ENCODE results near the gene SMIM31.

The SMIM31 gene

DNA sequence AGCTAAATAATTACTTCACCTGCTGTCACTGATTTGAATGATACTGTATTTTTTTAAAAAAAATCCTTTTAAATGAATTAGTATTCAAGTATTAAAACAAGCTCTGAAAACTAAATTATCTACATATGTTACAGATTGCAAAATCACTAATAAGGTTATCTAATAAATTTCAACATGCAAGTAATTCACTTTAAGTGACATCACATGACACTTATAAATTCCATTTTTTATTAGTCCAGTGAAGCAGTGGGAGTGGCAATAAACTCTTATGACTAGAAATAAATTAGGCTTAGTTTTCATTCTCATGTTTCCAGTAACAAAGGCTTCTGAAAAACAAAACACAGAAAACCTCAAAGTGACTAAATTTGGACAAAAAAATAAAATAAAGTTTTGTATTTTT, 36.3 kb downstream of the SMIM31 start:
- DNase-seq, result no peak

DNA sequence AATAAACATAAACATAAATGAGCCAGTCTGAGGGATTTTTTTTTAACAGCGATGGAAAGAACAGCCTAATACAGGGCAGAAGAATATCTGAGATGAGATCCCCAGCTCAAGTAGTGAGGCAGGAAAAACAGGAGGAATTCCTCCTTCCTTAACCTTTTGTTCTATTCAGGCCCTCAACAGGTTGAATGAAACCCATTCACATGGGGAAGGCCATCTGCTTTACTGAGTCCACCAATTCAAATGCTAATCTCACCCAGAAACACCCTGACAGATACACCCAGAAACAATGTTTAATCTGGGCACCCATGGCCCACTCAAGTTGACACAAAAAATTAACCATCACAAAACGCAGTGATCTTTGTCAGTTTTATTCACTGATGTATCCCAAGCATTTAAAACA, 45.5 kb downstream of the SMIM31 start:
- DNase-seq, result no peak

DNA sequence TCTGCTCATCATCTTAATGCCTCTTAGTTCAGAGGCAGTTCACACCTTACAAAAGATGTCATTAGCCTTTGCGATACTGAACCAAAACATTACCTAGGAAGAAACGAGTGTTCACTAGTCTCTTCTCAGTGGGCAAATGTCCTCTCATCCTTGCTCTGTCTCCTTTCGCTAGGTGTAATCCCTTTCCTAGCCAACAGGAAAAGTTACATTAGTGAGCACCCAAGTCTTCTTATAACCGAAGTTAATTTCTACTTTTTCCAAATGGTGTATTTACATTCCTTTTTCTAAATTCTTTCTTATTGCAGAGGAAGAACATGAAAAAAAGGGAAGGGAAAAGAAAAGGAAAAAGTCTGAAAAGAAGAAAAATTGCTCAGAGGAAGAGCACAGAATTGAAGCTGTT, 46.9 kb downstream of the SMIM31 start:
- DNase-seq, result no peak

DNA sequence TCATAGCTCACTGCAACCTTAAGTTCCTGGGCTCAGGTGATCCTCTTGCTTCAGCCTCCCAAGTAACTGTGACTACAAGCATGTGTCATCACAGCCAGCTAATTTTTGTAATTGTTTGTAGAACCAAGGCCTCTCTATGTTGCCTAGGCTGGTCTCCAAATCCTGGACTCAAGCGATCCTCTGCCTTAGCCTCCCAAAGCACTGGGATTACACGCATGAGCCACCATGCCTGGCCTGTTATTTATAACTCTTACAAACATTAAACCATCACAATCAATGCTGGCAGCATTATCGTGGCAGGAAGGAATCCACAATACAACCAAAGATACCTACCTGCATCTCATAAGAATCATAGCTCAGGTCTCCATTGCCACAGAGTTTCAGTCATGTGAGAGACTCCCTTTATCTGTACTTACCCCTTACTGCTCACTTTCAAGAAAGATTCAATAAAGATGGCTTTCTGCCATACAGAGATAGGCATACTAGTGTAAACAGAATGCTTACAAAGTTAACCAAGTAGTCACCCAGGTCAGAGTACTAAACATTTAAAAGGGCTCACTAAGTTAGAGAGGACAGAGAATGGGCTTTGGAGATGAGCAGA, 48.5 kb downstream of the SMIM31 start:
- DNase-seq, result no peak

DNA sequence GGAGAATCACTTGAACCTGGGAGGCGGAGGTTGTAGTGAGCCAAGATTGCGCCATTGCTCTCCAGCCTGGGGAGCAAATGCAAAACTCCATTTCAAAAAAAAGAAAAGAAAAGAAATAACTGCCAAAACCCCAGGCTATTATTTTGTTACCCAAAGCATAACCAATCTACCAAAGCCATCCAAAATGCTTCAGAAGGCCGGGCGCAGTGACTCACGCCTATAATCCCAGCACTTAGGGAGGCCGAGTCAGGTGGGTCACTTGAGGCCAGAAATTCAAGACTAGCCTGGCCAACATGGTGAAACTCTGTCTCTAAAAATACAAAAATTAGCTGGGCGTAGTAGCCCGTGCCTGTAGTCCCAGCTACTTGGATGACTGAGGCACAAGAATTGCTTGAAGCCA, 49.8 kb downstream of the SMIM31 start:
- DNase-seq, result no peak

DNA sequence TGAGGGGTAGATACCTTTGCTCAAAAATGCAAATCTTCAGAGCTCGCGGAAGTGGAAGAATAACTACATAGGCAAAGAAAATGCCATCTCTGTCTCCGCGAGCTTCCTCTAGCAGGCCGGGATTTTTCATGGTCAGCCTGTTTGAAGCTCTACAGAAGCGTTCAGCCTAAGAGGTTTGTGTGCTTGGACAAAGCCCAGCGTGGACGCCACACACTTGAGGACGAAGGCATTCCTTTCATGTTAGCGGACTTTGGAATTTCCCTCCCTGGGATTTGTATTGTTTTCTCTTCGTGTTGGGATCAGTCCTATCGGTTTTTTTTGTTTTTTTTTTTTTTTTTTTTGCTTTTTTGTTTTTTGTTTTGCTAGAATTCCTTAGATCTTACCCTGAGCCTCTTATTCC, 53.7 kb downstream of the SMIM31 start:
- no peak for DNase-seq

DNA sequence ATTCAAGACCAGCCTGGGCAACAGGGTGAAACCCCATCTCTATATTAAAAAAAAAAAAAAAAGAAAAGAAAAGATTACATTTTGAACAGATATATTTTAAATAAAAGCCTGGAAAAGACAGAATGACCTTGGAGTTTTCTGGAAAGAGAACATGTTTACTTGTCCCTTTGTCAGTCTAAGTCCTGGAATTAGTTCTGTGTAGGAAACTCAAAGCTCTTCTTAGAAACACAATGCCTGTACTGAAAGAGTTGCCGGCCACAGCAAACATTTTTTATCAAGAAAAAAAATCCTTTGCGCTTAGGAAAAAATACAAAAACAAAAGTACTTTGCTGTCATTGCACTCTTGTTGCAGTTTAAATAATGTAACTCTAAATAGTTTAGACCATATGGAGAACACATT, 59.6 kb downstream of the SMIM31 start:
- DNase-seq, result no peak

DNA sequence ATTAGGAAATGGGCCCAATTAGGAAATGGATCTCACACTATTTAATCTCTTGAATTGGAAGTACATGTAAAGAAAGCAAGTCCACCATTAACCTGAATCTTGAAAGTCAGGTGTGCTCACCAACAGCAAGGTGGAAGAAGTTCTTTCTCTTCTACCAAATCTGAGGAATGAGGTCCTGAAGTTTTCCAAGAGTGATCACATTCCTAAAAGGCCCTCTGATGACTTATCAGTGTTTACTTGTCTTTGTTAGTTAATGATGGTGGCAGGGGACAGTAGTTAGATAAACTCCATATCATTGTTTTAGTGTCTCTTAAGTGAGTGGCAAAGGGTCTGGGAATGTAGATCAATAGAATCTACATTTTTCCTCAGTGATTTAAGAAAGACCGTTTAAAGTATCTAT, 61.8 kb downstream of the SMIM31 start:
- no peak for DNase-seq

DNA sequence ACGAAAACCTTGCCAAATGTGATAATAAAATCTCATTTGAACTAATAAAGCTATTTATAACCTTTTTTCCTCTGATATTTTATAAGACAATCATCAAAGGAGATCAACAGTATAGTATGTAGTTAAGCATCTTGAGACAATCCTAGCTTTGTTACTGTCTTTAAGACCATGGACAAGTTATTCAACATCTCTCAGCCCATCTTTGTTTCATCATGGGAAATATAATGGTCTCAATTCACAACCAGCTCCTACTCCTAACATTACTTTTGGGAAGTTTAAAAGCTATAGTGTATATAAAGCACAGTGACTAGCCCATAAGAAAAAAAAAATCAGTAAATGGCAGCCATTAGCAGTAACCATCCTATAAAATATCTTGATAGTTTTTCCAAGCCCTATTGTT, 65.4 kb downstream of the SMIM31 start:
- no peak for DNase-seq

DNA sequence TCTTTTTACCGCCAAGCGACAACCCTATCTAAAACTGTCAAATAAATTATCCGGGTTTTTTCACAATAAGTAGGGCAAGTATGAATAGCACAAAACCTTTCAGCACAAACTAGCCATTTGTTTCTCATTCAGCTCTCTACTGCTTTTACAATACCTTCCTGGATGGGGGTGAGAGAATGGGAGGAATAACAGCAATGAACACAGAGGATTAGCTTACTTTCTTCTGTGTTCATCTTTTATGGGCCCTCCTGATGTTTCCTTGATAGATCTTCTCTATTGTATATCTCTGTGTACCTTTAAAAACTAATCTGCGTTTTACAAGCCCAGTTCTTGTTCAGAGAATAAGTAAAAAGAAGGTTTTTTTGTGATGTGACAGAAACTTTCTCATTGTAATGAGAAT, 67.8 kb downstream of the SMIM31 start:
- no peak for DNase-seq

DNA sequence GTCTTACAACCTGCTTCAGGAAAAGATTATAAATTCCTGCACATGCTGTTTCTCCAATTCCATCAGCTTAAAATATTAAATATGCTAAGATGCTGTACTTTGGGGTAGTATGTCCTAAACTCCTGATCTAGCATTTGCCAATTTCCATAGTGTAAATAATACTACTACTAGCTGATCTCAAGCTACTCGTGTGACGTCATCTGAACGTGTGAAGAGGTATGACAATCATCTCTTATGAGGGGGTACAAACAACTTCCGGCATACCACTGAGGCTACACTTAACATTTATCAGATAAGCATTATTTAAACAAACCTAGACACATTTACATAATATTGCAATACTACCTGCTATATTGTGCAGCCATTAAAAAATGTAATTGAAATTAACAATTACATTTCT, 70.7 kb downstream of the SMIM31 start:
- DNase-seq, result no peak

DNA sequence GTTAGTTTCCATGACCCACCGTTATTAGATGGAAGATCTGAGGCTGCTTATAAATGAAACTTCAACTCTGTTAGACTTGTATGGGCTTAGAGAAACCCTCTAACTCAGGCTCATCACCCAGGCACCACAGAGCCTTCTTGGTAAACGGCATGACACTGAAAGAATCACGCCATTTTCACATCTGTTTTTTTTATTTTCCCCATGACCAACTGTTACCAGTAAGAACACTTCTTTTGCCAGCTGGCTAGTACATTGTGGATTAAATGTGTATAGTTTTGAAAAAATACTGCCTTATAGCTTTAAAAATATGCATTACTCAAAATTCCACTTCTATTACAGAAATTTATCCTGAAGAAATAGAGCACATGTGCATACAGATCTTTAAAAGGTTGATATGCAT, 75.0 kb downstream of the SMIM31 start:
- DNase-seq, result no peak

DNA sequence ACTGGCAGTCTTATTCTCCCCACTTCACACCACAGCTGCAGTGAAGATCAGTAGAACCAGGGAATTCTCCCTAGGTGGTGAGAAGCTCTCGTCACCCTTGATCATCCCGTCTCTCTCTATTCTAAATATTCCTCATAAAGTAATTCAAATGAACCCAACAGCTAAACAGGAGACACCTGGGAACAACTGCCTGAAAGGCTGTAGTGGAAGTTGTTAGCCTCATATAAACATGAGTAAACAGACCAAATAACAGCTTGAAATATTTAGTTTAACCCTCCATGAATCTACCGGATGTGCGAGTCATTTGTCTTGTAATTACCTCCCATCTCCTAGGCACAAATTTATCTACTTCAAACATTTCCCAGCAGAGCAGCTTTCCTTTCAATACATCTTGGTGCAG, 92.6 kb downstream of the SMIM31 start:
- DNase-seq, result no peak

DNA sequence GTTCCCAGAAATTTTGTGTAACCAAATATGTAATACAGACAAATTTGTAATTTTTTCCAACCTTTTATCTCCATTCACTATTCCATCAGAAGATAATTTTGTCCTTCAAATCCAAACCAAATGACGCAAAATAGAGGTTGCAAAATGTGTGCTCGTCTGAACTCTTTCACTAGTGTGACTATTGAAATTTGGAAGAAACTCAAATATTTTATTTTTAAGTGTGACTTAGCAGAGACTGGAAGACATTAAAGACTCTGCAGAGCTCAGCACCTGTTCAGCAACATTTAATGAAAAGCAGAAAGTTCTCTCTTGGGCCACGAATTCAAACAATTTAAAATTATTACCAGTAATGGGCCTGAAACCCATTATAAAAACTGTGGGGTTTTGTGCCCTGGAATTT, 93.1 kb downstream of the SMIM31 start:
- no peak for DNase-seq

DNA sequence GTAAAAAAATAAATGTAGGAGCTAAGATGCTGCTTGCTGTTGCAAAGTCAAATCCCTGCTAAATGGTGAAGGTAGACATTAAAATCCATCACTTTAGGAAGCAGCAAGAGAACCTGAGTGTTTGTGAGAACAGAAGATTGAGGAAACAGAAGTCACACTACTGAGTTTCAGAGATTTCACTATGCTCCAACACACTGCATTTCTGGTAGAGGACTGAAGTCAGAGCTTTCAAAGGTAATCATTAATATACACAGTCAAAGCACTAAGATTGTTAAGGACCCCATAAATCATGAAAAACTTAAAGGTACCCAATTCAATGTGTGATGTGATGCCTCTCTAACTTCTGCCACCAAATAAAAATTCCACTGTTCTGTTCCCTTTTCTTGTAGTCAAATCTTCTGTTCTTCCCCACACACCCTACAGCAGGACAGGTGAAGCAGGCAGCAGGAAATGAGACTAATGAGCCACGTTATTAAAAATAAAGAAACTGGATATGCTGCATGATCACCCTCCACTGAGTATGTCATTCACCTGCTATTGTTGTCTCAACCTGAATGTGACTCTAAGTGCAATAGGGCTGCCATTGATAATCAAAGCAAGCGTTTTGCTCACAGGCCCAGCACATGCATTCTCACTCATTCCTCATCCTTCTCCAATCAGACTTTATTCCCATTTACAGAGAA, 94.2 kb downstream of the SMIM31 start:
- DNase-seq, result no peak

Data from DMS79 (cell line).